Inflammatory macrophage treated with lipopolysaccharide for 1 hour (primary cell): ENCODE data around the gene IL9R.
"Not testable (repeated sequence)": the region's sequence is repeated elsewhere in the genome, so short reads cannot be mapped to it uniquely, and the experiment has no call there.

Experiments
- DNase-seq, 2 donors: peaks; one replicate each; pipeline ENCODE4 v3.0.0-alpha.2; 2020 to 2022

The IL9R gene

GRCh38 chrX:155999751-156000150 is 2.3 kb downstream of the IL9R start:
- not testable (repeated sequence) for DNase-seq

- no peak for DNase-seq
These were observed 2.9 kb downstream of the IL9R start for GRCh38 chrX:156000361-156000926.

GRCh38 chrX:156001001-156001666 is 3.6 kb downstream of the IL9R start:
- DNase-seq = no peak

- no peak for DNase-seq
These were observed 4.1 kb downstream of the IL9R start for GRCh38 chrX:156001667-156002021.

DNA sequence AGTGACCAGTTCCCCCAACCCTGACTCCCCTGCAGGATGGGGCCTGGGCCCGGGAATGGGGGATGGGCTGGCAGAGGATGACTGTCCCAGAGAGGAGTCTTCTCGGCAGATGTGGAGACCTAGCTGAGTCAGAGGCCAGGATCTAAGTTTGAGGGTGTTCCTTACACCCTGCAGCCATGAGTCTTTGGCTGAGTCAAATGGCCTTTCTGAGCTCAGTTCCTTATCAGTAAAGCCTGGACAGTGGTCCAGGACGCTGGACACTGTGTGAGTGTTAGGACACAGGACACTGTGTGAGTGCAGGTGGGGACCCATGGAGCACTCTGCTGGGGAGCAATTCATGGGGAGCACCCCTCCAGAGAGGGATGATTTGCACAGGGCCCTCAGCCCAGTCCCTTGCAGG is 5.0 kb downstream of the IL9R start:
- no peak for DNase-seq

- no peak for DNase-seq
These were observed 6.1 kb downstream of the IL9R start for GRCh38 chrX:156003486-156004185.

- no peak for DNase-seq
These were observed 6.8 kb downstream of the IL9R start for GRCh38 chrX:156004256-156004655.

DNA sequence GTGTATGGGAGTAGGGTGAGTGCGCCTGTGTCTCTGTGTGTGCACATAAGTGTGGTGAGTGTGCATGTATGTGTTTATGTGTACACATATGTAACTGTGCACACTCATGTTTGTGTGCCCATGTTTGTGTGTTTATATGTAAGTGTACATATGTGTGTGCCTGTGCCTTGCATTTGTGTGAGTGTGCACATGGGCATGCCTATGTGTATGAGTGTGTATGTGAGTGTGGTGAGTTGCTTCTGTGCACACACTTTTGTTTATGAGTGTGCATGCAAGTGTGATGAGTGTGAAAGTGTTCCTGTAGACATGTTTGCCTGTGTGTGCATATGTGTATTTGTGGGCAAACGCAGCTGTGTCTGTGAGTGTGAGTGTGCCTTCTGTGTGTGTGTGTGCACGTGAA is 7.2 kb downstream of the IL9R start:
- no peak for DNase-seq

- no peak for DNase-seq
These were observed 7.6 kb downstream of the IL9R start for GRCh38 chrX:156005144-156005543.

- DNase-seq = not testable (repeated sequence)
These were observed 9.0 kb downstream of the IL9R start for GRCh38 chrX:156006468-156006867.

- not testable (repeated sequence) for DNase-seq
These were observed 10.9 kb downstream of the IL9R start for GRCh38 chrX:156008379-156008778.

DNA sequence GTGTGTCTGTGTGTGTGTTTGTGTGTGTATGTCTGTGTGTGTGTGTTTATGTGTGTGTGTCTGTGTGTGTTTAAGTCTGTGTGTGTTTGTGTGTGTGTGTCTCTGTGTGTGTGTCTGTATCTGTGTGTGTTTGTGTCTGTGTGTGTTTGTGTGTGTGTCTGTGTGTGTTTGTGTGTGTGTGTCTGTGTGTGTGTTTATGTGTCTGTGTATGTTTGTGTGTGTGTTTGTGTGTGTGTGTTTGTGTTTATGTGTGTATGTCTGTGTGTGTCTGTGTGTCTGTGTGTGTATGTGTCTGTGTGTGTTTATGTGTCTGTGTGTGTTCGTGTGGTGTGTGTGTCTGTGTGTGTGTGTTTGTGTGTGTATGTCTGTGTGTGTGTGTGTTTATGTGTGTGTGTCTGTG is 11.4 kb downstream of the IL9R start:
- no peak for DNase-seq

DNA sequence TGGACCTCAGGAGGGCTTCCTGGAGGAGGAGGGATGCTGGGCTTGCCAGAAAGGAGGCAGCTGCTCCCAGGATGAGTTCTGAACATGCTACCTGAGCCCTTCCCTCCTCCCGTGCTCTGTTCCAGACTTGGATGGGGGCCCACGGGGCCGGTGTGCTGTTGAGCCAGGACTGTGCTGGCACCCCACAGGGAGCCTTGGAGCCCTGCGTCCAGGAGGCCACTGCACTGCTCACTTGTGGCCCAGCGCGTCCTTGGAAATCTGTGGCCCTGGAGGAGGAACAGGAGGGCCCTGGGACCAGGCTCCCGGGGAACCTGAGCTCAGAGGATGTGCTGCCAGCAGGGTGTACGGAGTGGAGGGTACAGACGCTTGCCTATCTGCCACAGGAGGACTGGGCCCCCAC is 12.2 kb downstream of the IL9R start:
- DNase-seq = not testable (repeated sequence)

GRCh38 chrX:156013286-156013953 is 15.9 kb downstream of the IL9R start:
- not testable (repeated sequence) for DNase-seq

- DNase-seq = not testable (repeated sequence)
These were observed 22.4 kb downstream of the IL9R start for GRCh38 chrX:156019846-156020245.

DNA sequence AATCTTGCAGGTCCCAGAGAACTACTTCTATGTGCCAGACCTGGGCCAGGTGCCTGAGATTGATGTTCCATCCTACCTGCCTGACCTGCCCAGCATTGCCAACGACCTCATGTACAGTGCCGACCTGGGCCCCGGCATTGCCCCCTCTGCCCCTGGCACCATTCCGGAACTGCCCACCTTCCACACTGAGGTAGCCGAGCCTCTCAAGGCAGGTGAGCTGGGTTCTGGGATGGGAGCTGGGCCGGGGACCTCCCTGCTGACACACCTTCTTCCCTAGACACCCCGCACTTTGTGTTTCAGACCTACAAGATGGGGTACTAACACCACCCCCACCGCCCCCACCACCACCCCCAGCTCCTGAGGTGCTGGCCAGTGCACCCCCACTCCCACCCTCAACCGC is 25.5 kb downstream of the IL9R start:
- DNase-seq = not testable (repeated sequence)

GRCh38 chrX:156024949-156025492 is 27.5 kb downstream of the IL9R start:
- DNase-seq = not testable (repeated sequence)

- not testable (repeated sequence) for DNase-seq
These were observed 31.2 kb downstream of the IL9R start for GRCh38 chrX:156028653-156029237.

GRCh38 chrX:156029296-156029695 is 31.8 kb downstream of the IL9R start:
- DNase-seq = not testable (repeated sequence)

GRCh38 chrX:156029707-156030442 is 32.4 kb downstream of the IL9R start:
- not testable (repeated sequence) for DNase-seq

DNA sequence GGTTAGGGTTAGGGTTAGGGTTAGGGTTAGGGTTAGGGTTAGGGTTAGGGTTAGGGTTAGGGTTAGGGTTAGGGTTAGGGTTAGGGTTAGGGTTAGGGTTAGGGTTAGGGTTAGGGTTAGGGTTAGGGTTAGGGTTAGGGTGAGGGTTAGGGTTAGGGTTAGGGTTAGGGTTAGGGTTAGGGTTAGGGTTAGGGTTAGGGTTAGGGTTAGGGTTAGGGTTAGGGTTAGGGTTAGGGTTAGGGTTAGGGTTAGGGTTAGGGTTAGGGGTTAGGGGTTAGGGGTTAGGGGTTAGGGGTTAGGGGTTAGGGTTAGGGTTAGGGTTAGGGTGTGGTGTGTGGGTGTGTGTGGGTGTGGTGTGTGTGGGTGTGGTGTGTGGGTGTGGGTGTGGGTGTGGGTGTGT is 33.0 kb downstream of the IL9R start:
- not testable (repeated sequence) for DNase-seq
